Retinal pigment epithelial cell (primary cell): ENCODE data around the gene RWDD4.

Experiments used
- DNase-seq: peaks from one replicate; pipeline ENCODE4 v3.0.0-alpha.2; 2010; ENCODE audit warnings: low read depth
- H3K4me3 ChIP-seq: 2 replicates; pipeline ENCODE4 v1.5.1; 2011; ENCODE audit warnings: mild to moderate bottlenecking, low read length, control low read depth, moderate library complexity
- TF ChIP-seq, protein P1 (sequence below): conservative IDR thresholded peaks from 2 replicates; pipeline ENCODE4 v1.5.1; 2011; ENCODE audit warnings: low read depth, low read length, control low read depth, inconsistent platforms

Gene RWDD4

DNA sequence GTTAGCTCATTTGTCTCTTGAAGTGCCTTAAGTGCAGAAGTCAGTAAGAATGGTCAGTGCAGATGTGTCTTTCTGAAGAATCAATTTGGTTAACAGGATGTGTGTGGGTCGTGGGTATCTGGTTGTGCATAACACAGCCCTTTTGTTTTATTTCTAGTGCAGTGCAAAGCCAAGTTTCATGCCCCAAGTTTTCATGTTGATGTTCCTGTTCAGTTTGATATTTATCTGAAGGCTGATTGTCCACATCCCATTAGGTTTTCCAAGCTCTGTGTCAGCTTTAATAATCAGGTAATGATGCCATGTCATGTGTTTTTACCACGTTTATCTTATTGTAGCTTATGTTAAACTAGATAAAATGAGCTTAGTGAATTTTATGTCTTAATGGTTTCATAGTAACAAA lies 27.5 kb upstream of the RWDD4 start:
- no peak for DNase-seq
- H3K4me3 ChIP-seq = no peak overlapping the region
- TF ChIP-seq, protein P1, sequence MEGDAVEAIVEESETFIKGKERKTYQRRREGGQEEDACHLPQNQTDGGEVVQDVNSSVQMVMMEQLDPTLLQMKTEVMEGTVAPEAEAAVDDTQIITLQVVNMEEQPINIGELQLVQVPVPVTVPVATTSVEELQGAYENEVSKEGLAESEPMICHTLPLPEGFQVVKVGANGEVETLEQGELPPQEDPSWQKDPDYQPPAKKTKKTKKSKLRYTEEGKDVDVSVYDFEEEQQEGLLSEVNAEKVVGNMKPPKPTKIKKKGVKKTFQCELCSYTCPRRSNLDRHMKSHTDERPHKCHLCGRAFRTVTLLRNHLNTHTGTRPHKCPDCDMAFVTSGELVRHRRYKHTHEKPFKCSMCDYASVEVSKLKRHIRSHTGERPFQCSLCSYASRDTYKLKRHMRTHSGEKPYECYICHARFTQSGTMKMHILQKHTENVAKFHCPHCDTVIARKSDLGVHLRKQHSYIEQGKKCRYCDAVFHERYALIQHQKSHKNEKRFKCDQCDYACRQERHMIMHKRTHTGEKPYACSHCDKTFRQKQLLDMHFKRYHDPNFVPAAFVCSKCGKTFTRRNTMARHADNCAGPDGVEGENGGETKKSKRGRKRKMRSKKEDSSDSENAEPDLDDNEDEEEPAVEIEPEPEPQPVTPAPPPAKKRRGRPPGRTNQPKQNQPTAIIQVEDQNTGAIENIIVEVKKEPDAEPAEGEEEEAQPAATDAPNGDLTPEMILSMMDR = no peak

DNA sequence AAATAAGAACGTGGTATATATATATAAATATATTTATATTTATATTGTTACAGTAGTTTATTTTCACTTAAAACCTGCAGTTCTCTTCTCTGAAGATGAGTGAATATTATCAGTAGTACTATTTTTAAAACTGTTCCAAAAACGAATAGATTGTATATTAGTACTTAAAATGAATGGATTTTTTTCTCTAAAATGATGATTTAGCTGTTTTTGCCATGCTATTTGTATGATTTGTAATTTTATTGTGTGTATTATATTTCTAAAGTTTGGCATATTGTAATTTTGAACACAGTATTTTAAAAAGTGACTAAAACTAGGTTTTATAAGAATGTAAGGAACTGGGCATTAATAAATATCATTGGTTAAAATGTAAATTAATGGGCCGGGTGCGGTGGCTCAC lies 22.1 kb upstream of the RWDD4 start:
- H3K4me3 ChIP-seq = no peak overlapping the region
- no peak for DNase-seq
- TF ChIP-seq, protein P1 = no peak

GRCh38 chr4:183675625-183676024 lies 16.6 kb upstream of the RWDD4 start:
- TF ChIP-seq, protein P1 = no peak
- H3K4me3 ChIP-seq = no peak overlapping the region
- DNase-seq = no peak

- DNase-seq = no peak
- no peak overlapping the region for H3K4me3 ChIP-seq
- TF ChIP-seq, protein P1 = no peak
These were observed 15.2 kb upstream of the RWDD4 start for GRCh38 chr4:183674153-183674552.

DNA sequence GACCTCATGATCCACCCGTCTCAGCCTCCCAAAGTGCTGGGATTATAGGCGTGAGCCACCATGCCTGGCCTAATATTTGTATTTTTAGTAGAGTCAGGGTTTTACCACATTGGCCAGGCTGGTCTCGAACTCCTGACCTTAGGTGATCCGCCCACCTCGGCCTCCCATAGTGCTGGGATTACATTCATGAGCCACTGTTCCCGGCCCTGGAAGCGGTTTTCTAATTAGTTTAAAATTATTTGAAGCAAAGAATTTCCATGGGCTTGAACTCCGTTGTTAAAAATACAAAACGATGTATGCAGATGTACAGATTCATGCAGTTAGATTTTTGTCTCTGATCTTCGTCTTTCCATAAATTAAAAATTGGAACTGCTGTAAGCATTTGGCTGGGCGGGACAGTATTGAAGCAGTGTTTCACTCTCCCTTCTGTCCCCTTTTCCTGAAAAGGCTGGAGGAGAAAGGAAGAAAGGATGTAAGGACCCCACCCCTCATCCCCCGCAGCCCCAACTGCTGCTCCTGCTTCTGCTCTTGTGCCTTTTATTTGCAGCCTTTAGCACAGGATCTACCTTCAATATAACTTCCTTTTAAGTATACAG lies 12.1 kb upstream of the RWDD4 start:
- no peak overlapping the region for H3K4me3 ChIP-seq
- no peak for DNase-seq
- TF ChIP-seq, protein P1 = no peak

DNA sequence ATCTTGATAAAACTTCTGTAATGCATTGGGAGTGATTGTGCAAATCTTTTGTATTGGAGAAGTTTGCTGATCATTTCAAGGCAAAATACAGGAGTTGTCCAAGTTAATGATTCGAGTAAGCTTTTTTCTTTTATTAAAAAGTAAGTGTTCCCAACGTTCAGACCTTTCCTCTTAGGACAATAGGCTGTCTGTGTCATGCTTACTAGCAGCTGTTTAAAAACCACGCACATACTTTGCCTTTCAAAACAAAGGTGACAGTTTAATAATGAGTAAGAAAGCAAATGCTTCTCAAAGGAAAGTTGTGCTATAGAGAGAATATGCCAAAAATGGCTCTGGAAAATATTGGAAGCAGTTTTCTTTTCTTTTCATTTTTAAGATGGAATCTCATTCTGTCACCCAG lies 11.3 kb upstream of the RWDD4 start:
- no peak for DNase-seq
- TF ChIP-seq, protein P1 = no peak
- no peak overlapping the region for H3K4me3 ChIP-seq

- H3K4me3 ChIP-seq = no peak overlapping the region
- TF ChIP-seq, protein P1 = no peak
- no peak for DNase-seq
These were observed 7.1 kb upstream of the RWDD4 start for GRCh38 chr4:183666088-183666487.
